NCI-H748 (cell line): ENCODE measurements around the gene GDPD4.

Experiments
- DNase-seq: peaks from one replicate; lab custom pipeline; 2025; ENCODE audit not compliant: unreplicated experiment; lab: John Stamatoyannopoulos, UW

The GDPD4 gene

GRCh38 chr11:77249427-77249826 is 52.1 kb downstream of the GDPD4 start:
- DNase-seq: no peak

GRCh38 chr11:77244277-77245027 is 57.0 kb downstream of the GDPD4 start:
- no peak for DNase-seq

GRCh38 chr11:77236901-77237300 is 64.6 kb downstream of the GDPD4 start:
- no peak for DNase-seq

- DNase-seq: no peak
Measured at GRCh38 chr11:77233011-77233410, 68.5 kb downstream of the GDPD4 start.

GRCh38 chr11:77232242-77232641 is 69.2 kb downstream of the GDPD4 start:
- no peak for DNase-seq

GRCh38 chr11:77231800-77232199 is 69.7 kb downstream of the GDPD4 start:
- DNase-seq: no peak

DNA sequence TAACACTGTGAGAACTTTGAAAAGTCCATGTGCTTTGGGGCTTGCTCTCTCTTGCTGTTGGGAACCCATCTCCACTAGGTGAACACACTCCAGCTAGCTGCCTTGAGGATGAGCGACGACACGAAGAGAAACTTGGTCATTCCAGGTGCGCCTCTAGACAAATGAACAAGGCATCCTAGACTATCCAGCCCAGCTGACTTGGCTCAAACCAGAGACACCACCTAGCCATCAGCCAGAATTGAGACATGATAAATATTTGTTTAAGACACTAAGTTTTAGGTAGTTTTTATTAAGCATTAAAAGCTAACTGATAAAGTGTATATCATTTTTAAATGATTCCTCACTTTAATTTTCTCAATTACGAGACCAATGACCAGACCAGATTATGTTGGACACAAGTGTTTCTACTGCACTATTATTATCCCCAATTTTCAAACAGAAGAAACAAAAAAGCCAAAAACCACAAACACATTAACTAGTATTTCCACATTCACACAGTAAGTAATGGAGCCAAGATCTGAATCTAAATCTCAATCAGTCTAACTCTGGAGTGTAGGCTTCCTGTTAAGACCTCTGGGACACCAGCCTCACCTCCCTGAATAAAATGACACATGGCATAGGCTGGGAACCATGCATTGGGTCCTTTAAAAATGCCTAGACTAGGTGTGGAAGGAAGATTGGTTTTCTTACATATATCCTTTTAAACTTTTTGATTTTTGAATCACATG is 70.4 kb downstream of the GDPD4 start:
- DNase-seq: no peak

- DNase-seq: no peak
Measured at GRCh38 chr11:77223797-77224196, 77.7 kb downstream of the GDPD4 start.

DNA sequence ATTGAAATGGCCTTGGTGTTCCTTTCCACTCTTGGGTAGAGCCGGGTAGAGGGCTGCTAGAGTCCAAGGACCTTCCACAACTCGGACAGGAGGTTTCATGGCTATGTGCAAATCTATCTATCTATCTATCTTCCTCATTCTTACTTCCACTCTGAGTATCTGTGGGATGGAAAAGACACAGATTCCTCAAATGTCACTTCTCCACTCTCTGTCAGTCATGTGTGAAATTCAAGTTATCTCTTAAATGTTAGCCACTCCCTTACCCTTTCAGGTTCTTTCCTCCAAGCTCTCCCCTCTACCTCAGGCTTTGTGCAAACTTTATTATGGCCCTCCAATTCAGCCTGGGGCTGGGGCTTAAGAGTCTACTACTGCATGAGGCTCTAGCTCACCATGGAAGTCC is 84.3 kb downstream of the GDPD4 start:
- DNase-seq: no peak

DNA sequence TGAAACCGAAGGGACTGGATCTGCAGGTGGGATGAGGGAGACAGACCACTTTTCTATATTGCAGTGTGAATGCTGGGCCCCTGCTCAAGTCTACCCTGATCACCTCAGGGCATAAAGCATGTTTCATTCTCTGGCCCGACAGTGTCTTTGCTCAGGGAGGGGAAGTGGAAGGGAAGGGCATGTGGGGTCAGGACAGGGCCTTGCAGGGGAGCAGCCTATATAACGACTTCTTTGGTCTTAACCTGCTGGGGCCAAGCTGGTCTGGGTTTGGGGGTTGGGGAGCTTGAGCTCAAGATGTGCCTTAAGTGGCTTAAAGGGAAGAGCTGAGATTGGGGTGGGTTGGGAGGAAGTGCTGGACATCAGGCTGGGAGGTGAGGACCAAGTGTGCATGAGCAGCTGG is 86.4 kb downstream of the GDPD4 start:
- DNase-seq: no peak

DNA sequence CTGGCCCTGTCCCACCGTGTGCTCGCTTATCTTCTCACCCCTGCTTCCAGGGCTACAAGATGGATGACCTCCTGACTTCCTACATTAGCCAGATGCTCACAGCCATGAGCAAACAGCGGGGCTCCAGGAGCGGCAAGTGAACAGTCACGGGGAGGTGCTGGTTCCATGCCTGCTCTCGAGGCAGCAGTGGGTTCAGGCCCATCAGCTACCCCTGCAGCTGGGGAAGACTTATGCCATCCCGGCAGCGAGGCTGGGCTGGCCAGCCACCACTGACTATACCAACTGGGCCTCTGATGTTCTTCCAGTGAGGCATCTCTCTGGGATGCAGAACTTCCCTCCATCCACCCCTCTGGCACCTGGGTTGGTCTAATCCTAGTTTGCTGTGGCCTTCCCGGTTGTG is 86.9 kb downstream of the GDPD4 start:
- no peak for DNase-seq

GRCh38 chr11:77213589-77214428 is 87.7 kb downstream of the GDPD4 start:
- DNase-seq: no peak

- DNase-seq: no peak
Measured at GRCh38 chr11:77213029-77213579, 88.4 kb downstream of the GDPD4 start.

GRCh38 chr11:77212314-77213007 is 89.0 kb downstream of the GDPD4 start:
- no peak for DNase-seq

- DNase-seq: no peak
Measured at GRCh38 chr11:77211594-77212251, 89.8 kb downstream of the GDPD4 start.

GRCh38 chr11:77211040-77211451 is 90.4 kb downstream of the GDPD4 start:
- no peak for DNase-seq

DNA sequence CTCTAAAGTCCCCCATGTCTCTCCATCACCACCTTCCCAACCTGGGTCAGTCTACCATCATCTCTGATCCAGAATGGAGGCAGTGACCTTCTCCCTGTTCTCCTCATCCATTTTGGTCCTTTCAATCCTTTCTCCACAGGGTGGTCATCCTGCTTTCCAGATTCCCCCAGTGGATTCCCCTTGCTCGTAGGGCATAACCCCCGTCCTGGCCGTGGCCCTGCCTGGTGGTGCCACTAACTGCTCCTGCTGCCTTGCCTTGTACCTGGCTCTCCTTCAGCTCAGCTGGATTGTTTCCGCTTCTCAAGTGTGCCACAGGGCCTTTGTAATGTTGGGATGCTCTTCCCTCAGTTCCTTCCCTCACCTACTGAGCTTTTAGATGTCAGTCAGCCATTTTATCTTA is 91.8 kb downstream of the GDPD4 start:
- no peak for DNase-seq

DNA sequence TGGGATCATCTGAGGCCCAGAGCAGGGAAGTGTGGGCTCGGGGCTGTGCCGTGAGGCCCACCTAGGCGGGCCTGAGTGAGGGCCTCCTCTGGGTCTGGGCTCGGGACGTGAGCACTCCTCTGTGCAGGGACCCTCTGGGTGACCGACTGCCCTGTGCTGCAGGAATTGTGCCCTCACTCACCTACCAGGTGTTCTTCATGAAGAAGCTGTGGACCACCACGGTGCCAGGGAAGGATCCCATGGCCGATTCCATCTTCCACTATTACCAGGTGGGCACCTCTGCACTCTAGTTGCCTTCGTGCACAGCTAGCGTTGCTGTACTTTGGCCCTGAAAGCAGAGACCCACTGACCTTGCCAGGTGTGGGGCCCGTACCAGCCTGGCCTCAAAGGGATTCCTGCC is 93.0 kb downstream of the GDPD4 start:
- DNase-seq: no peak

DNA sequence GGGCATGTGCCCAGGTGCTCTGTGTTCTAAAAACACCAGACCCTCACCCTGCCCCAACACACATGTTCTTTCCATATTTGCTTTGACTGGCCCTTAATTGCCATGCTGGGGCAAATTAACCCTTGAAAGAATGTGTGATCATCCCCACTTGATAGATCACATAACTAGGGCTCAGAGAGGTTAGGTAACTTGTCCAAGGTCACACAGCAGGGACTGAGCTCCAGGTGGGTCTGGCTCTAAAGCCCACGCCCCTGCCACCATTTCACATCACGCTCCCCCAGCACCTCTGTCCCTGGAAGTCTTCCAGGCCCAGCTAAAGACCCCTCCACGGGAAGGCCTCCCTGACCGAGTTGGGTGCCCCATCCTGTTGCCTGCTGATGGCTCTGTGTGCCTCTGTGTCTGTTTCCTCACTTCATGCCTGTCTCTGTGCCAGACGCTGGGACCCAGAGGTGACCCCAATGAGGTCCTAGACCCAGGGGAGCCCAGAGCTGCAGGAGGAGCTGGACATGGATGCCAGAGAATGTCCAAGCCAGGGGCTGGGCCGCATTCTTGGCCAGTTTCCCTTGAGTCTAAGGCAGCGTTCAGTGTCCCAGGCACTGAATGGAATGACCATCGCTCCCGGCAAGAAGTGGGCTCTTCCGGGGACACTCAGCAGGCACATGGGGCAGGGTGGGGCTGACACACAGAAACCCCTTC is 93.7 kb downstream of the GDPD4 start:
- DNase-seq: no peak

DNA sequence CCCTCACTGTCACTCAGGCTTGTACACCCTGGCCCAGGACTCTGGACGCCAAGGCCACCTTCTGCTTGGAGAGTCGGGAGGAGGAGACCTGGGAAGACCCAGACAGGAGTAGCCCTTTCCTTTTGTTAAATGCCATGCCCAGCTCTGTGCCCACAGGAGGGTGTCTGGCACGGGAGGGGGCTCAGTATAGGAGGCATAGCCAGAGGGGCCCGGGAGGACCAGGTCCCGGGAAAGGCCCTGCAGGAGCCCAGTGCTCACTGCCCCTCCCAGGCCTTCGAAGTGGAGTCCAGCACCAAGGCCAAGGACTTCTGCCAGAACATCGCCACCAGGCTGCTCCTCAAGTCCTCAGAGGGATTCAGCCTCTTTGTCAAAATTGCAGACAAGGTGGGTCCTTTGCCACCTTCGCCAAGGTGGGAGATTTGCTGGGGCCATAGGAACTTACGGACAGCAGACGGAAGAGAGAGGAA is 94.4 kb downstream of the GDPD4 start:
- DNase-seq: no peak
